GM21367 (cell line): ENCODE results near the gene LARP4B.
A peak's percentile ranks its signal among the peaks of the same experiment; 100 is the strongest.
"Not testable (repeated sequence)": the region's sequence is repeated elsewhere in the genome, so short reads cannot be mapped to it uniquely, and the experiment has no call there.

Source experiments
- ATAC-seq: cut with Tn5 transposase; IDR thresholded peaks from one replicate; pipeline ENCODE4 v1.9.1; 2021; ENCODE audit not compliant: unreplicated experiment

LARP4B gene

GRCh38 chr10:958856-959255 is 27.4 kb upstream of the LARP4B start:
- ATAC-seq, result no peak

DNA sequence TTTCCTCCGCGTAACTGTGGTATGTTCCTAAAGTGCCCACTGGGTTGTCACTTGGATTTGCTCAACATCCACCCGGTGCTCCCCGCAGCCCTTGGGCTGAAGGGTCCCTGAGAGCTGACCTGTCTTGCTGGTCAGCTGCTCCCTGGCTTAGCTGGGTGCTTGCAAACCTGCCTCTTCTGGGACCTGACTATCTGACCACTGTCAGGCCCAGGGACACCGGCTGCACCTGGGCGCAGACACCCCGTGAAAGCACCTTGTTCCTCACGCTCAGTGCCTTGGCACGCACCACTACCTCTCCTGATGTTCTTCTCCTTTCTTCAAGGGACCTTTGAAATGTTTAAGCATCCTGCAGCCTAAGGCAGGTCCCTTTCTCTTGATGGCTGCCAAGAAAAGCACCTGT is 26.6 kb upstream of the LARP4B start:
- ATAC-seq, result no peak

GRCh38 chr10:955820-956217 is 24.3 kb upstream of the LARP4B start:
- no peak for ATAC-seq

DNA sequence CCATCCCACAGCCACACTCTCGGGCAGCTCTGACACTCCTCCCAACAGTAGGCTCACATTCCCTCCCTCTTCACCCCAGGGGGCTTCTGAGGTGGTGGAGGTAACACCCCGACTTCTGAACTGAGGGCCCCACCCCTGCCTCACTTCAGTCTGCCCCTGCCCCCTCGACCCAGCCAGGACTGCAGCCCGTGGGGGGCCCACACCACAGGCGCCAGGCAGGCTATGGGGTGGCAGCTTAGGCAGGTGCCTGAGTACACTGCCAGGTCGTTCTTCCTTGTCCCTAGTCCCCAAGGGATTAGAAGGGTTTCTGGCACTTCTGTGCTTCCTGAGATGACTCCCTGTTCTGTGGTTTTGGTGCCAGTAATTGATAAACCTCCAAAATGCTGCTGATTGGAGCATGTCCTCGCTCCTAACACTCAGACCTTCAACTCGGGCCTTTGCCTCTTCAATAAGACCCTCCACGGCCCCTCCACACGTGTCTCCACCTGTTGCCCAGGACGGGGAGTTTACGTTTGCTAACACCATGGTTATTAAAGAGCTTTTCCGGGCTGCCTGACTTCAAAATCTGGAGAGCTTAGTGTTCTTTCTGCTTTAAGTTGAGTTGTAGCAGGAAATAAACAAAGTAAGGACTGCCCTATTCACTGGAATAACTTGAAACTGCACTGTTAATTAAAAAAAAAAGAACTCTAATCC is 23.8 kb upstream of the LARP4B start:
- no peak for ATAC-seq

DNA sequence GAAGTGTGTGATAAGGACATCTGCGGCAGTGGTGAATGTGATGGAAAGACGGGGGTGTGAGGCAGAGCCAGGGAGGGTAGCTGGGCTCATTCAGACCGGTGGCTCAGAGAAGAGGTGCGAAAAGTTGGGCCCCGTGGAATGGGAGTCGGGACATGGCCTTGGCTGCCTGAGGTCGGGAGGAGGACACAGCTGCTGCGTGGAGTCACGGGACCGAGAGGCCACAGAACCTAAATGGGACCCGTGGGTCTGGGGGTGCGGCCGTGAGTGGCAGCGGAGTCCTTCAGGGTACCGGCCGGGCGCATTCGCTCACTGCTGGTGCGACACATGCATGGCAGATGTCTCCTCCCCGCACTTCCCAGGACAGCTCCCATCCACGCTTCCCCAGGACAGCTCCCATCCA is 22.9 kb upstream of the LARP4B start:
- no peak for ATAC-seq

DNA sequence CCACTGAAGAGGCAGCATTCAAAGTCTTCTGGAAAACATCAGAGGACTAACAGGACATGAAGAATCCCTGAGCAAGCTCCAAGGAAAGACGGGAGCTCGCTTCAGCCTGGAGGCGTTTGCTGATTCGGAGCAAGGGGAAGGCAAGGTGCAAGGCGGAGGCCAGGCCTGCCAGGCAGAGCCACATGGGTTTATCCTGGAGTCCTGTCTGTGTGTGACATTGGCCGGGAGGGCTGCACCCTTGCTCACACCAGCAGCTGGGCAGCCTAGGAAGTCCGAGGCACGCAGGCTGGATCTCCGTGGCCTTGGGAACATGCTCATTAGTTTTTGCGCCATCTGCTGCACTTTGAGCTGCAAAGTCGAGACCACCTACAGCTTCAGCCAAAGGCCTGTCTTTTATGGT is 22.3 kb upstream of the LARP4B start:
- ATAC-seq, result no peak

DNA sequence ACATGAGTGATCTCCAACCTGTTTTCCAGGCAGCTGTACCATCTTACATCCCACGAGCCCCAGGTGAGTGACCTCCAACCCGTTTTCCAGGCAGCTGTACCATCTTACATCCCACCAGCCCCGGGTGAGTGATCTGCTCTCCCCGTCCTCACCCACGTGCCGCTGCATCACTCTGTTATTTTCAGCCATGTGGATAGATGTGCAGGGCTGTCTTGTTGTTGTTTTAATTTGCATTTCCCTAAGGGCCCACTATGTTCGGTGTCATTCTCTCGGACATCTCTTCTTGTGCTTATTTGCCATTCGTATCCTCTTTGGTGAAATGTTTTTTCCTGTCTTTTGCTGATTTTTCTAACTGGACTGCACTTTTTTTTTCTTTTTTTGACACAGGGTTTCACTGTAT is 17.9 kb upstream of the LARP4B start:
- no peak for ATAC-seq

DNA sequence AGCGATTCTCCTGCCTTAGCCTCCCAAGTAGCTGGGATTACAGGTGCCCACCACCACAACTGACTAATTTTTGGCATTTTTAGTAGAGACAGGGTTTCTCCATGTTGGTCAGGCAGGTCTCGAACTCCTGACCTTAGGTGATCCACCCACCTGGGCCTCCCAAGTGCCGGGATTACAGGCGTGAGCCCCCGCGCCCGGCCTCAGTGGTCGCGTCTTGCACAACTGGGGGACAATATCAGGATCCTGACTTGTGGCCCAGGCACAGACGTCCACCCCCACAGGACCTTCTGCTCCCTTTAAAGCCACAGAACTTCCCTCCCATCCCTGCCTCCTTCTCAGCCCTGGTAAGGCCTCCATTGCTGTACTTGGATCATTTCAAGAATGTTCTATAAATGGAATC is 16.8 kb upstream of the LARP4B start:
- no peak for ATAC-seq

DNA sequence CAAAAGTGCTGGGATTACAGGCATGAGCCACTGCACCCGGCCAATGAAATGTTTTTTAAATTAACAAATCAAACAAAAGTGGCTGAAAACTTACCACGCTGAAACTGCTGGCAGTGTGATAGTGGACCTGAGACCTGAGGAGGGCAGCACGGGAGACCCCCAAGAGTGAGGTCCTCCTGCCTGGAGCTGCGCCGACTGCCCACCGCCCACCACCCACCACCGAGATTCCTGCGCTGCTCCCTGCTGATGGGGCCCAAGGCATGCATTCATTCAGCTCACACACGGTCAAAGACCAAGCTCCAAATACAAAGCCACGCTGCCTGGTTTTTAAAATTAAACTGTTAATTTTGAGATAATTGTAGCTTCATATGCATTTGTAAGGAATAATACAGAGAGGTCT is 16.4 kb upstream of the LARP4B start:
- ATAC-seq, result no peak

DNA sequence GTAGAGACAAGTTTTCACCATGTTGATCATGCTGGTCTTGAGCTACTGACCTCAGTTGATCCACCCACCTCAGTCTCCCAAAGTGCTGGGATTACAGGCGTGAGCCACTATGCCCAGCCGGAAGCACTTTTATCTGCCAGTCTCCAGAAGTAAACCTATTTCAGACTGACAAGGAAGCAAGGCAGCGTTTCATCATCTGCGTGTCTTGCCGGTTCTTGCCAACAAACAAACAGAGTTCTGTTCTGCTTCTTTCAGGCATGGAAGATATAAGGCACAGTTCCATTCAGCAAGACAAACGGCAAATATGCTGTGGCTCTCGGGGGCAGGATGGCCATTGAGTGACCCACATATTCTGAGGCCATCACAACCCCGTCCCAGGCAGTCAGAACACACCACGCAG is 15.5 kb upstream of the LARP4B start:
- no peak for ATAC-seq

GRCh38 chr10:945778-946177 is 14.3 kb upstream of the LARP4B start:
- ATAC-seq, result no peak

GRCh38 chr10:944034-944831 is 12.7 kb upstream of the LARP4B start:
- ATAC-seq, result peak; percentile 33

GRCh38 chr10:943334-944033 is 12.0 kb upstream of the LARP4B start:
- ATAC-seq, result peak; percentile 55

- no peak for ATAC-seq
Observed at GRCh38 chr10:938941-939678, 7.6 kb upstream of the LARP4B start.

GRCh38 chr10:934746-935406 is 3.4 kb upstream of the LARP4B start:
- no peak for ATAC-seq

- ATAC-seq, result not testable (repeated sequence)
Observed at GRCh38 chr10:934165-934564, 2.7 kb upstream of the LARP4B start.

DNA sequence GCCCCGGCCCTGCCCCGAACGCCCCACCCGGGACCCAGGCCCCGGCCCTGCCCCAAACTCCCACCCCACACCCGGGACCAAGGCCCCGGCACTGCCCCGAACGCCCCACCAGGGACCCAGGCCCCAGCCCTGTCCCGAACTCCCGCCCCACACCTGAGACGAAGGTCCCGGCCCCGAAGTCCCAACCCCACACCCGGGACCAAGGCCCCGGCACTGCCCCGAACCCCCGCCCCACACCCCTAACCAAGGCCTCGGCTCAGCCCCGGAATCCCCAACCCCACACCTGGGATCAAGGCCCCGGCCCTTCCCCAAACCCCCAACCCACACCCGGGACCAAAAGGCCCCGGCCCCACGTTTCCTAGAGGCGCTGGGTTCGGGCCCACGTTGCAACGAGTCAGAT is 1.1 kb upstream of the LARP4B start:
- no peak for ATAC-seq

DNA sequence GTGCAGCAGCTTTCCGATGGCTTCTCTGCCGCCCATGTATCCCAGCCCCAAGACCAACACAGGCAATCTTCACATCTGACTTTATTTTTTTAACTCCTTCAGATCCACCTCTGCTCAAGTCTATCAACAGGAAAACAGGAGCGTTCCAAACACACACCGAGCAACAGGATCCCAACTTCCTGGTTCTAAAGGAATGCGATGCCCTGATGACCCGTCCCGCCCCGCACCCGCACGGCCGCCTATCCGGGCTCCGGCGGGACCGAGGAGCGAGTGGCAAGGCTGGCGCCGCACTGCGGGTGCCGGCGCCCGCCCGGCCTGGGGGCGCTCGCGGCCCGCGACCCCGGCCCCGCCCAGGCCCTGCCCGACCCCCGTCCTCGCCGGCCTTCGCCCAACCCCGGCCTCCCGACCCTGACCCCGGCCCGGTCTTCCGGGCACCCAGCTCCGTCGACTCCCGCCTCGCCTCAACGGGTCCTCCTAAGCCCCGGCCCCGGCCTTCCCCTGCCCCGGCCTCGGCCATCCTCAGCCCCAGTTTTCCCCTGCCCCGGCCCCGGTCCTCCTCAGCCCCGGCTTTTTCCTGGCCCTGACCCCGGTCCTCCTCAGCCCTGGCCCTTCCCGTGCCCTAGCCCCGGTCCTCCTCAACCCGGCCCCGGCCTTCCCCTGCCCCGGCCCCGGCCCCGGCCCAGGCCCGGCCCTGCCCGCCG is 730 bp downstream of the LARP4B start:
- ATAC-seq, result no peak

GRCh38 chr10:929960-930624 is 1.4 kb downstream of the LARP4B start:
- ATAC-seq, result peak; percentile 39

DNA sequence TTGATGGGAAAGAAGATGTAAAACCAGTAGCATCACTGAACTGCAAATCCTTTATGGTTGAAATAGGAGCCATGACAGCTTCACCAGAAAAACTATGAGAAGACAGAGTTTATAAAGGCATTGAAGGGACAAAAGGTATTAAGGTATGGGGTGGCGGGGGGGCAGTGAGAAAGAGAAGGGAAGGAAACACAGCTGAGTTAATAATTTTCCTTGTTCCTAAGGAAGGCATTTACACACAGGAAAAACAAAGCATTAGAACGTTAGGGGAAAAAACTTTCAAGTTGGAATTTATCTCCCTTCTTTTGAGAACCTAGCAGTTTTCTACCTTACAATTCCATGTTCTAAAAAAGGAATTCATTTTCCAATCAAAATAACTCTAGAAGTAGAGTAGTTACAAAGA is 4.4 kb downstream of the LARP4B start:
- no peak for ATAC-seq
